NCI-H2227 (cell line): Measurements from ENCODE around the gene TRPV2.
"Not testable (repeated sequence)": the region's sequence is repeated elsewhere in the genome, so short reads cannot be mapped to it uniquely, and the experiment has no call there.

ENCODE experiments used
- DNase-seq: peaks from one replicate; lab custom pipeline; 2025; ENCODE audit not compliant: unreplicated experiment; lab: John Stamatoyannopoulos, UW

TRPV2 gene

DNA sequence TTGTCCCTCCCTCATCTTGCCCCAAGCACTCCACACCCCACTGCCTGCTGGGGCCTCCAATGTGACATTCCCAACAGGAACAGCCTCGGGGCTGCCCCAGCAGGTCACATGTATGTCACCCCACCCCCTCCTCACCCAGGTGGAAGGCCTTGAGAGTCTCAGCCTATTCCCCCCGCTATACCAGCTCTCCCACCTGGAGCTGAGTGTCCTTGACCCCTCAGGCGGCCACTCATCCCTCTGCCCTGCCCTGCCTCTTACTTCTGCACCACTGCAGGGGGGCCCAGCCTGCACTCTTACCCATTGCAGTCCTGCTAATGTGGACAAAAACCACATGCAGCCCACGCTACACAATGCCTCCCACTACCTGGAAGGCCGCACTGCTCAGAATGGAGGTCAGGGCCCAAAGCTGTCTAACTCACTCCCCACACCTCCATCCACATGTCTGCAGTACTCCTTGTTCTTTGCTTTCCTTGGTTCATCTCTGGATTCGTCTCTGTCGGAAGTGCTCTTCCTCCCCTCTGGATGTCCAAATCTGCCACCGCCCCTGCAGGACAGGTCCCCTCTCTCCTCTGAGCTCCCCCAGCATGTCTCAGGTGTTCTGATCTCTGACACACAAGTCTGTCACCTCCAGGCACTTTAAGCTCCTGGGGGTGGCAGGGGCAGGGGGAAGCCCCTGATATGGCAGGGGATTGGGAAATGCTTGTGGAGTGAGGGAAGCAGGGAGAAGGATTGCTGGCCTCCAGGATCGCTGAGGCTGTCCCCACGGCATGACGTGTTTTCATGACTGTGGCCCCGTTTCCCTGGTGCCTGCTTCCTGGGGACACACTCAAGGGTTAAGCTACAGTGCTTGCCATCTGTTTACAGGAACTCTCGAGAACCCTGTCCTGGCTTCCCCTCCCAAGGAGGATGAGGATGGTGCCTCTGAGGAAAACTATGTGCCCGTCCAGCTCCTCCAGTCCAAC, 20.8 kb downstream of the TRPV2 start:
- DNase-seq = no peak

- no peak for DNase-seq
Measured at GRCh38 chr17:16437083-16437482, 21.7 kb downstream of the TRPV2 start.

DNA sequence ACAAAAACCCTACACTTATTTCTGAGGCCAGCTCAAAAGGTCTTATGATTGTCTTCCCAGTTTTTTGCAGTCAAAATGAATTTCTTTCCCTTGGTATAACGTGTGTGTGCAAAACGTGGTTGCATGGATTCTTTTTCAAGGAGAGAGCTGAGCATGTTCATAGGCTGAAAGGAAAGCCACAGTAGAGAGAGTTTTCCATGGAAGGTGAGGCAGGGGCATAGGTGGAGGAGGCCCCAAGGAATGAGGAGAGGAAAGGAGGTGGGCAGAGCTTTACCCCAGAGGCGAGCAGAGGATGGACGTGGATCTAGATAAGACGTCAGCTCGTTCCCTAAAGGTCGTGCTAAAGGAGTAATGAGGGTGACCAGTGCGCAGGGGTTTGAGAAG, 22.8 kb downstream of the TRPV2 start:
- no peak for DNase-seq

DNA sequence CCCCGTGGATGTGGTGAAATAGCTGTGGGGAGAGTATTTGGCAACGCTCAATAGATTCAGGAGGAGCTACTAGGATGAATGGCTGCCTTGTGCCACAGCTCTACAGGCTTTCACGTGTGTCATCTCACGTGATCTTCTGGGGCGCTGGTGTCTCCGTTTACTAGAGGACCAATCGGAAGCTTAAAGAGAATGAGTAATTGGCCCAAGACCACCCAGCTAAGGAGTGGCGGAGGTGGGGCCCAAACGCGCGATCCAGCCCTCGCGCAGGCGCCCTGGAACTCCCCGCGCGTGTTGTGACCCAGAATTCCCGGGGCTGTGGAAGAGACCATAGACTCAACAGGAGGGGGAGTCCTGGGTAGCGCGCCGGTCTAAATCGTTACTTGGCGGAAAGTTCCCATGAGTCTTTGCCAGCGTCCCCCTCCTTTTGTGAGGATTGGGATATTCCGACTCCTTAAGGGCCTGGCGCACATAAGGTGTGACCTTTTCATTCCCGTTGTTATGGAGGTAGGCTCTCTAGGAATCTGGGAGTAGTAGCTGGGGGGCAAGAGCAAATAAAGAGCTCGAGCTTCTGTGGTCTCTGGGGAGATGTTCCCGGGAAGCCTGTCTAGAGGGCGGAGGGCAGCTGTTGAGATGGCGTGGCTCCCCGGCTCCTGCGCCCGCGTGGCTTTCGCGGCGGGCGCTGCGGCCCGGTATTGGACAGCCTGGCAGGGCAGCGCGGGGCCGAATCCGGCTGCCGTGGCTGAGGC, 23.4 kb downstream of the TRPV2 start:
- DNase-seq = peak; percentile 97

- no peak for DNase-seq
Measured at GRCh38 chr17:16439303-16439791, 24.0 kb downstream of the TRPV2 start.

- no peak for DNase-seq
Measured at GRCh38 chr17:16439811-16440351, 24.5 kb downstream of the TRPV2 start.

- not testable (repeated sequence) for DNase-seq
Measured at GRCh38 chr17:16440354-16440753, 25.0 kb downstream of the TRPV2 start.

GRCh38 chr17:16440901-16441629, 25.7 kb downstream of the TRPV2 start:
- DNase-seq = no peak

DNA sequence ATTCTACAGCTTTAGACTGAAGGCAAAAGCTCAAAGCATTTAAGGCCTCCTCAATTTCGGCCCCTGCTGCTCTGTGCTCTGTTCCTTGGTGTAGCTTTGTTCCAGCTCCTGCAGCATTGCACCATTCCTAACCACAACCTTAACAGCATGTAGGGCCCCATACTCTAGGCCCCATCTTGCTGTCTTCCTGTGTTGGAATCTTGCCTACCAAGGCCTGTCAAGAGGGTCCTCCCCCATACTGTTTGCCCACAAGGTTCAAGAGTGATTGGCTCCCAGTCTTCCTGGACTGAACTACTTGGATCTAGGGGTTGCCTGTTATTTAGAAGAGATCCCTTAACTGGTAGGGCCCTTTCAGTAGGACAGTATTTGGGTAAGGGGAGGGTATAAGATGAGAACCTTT, 26.8 kb downstream of the TRPV2 start:
- no peak for DNase-seq

- no peak for DNase-seq
Measured at GRCh38 chr17:16442594-16443510, 27.5 kb downstream of the TRPV2 start.

- DNase-seq = no peak
Measured at GRCh38 chr17:16443511-16444257, 28.3 kb downstream of the TRPV2 start.

- no peak for DNase-seq
Measured at GRCh38 chr17:16444258-16444886, 29.0 kb downstream of the TRPV2 start.

- no peak for DNase-seq
Measured at GRCh38 chr17:16446338-16446983, 31.1 kb downstream of the TRPV2 start.

DNA sequence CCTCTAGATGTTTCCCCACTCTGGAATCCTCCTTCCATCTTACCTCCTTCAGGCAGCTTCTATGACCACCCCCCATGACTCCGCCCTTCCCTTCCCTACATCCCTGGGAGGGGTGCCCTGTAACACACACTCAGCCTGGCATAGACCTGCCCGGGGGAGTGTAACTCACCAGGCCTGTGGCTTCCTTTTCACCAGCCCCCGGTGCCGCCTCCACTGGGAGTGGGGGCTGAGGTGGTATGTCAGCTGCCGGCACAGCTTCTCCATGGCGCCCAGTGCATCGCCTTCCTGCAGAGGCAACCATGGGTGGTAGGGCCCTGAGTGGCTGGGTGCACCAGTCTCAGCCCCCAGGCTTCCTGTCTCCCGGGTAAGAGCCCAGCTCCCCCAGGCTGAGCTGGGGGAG, 32.3 kb downstream of the TRPV2 start:
- DNase-seq = no peak

- no peak for DNase-seq
Measured at GRCh38 chr17:16448490-16448889, 33.1 kb downstream of the TRPV2 start.

DNA sequence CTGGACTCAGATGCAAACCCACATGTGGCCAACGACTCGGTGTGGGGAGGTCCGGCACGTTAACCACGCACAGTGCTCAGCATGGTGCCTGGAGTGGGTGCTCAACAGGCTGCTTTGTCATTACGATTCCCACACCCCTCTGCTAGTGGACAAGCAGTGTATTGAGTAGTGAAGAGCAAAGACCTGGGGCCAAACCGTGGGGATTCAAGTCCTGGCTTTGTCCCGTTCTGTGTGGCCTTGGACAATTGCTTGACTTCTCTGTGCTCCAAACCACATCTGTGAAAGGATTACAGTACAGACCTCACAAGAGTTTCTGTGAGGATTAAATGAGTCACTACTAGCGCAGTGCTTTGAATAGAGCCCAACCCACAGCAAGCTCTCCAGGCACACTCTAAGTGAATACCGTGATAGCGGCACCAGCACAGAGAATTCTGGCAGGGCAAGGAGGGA, 33.8 kb downstream of the TRPV2 start:
- DNase-seq = no peak

DNA sequence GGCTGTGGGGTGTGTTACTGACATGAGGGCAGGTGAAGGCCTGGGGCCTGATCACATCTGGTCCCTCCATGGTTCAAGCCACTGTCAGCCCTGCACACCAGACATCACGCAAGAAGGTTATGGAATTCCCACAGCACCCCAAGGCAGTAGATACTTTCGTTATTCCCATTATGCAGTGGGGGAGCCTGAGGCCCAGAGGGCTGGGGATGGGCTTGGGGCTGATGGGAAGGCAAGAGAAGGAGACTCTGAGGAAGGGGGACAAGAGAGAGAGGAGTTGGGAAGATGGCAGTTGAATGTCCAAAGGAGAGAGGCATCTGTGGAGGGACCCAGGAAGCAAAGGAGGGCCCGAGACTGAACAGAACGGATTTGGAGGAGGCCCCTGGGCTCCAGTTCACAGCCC, 34.7 kb downstream of the TRPV2 start:
- DNase-seq = no peak

DNA sequence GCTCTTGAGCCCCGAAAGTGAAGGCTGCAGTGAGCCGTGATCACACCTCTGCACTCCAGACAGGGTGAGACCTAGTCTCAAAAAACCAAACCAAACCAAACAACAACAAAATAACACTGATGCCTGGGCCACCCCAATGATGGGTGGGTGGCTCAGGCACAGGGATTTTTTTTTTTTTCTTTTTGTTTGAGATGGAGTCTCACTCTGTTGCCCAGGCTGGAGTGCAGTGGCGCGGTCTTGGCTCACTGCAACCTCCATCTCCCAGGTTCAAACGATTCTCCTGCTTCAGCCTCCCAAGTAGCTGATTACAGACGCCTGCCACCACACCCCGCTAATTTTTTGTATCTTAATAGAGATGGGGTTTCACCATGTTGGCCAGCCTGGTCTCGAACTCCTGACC, 36.9 kb downstream of the TRPV2 start:
- DNase-seq = not testable (repeated sequence)
